HG02885 (cell line): ENCODE results near the gene ARL3.
"Not testable (repeated sequence)": the region's sequence is repeated elsewhere in the genome, so short reads cannot be mapped to it uniquely, and the experiment has no call there.

Experiments used
- ATAC-seq: cut with Tn5 transposase; IDR thresholded peaks from one replicate; pipeline ENCODE4 v1.9.1; 2021; ENCODE audit warnings: mild to moderate bottlenecking; ENCODE audit not compliant: unreplicated experiment, poor library complexity

Gene ARL3, protein sequence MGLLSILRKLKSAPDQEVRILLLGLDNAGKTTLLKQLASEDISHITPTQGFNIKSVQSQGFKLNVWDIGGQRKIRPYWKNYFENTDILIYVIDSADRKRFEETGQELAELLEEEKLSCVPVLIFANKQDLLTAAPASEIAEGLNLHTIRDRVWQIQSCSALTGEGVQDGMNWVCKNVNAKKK

GRCh38 chr10:102713814-102714620, at the start of gene ARL3:
ARL3 (minus strand) TSS chr10:102714397; CDS start chr10:102714275, 122 bp downstream.
- ATAC-seq, result peak; percentile 82

DNA sequence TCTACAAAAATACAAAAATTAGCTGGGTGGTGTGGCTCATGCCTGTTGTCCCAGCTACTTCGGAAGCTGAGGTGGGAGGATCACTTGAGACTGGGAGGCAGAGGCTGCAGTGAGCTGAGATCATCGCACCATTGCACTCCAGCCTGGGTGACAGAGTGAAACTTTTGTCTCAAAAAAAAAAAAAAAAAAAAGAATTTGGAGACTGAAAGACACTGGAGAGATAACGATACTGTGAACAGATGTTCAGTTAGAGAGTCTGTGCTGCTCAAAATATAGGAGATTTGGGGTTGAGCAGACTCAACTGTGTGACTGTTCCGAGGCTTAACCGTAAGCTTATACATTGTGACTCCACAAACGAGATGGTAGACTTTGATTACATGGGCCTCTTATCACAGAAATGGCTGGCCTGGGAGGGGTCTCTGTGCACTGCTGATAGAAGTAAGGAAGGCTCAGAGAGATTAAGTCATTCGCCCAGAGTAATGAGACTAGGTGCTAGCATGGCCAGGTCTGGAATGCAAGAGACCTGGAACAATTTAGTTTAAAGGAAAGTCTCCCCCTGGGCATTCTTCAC, 48.9 kb upstream of the ARL3 start:
- ATAC-seq, result no peak

GRCh38 chr10:102762401-102763015, 48.3 kb upstream of the ARL3 start:
- no peak for ATAC-seq

GRCh38 chr10:102761981-102762380, 47.8 kb upstream of the ARL3 start:
- no peak for ATAC-seq

- ATAC-seq, result no peak
Measured at GRCh38 chr10:102759497-102760210, 45.5 kb upstream of the ARL3 start.

- ATAC-seq, result not testable (repeated sequence)
Measured at GRCh38 chr10:102758933-102759262, 44.7 kb upstream of the ARL3 start.

GRCh38 chr10:102758240-102758932, 44.2 kb upstream of the ARL3 start:
- ATAC-seq, result no peak

DNA sequence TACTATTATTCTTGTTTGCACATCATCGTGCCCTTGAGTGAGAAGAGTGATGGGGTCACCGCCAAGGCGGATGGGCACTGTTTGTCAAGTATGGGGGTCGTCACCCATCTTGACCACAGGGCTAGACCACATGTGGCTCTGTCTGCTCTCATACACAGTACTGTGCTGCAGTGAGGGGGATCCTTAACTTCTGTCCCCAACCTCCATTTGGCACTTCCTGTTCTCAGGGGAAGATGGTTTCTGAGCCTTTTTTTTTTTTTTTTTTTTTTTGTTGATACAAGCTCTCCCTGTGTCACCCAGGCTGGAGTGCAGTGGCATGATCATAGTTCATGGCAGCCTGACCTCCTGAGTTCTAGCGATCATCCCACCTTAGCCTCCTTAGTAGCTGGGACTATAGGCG, 43.1 kb upstream of the ARL3 start:
- ATAC-seq, result no peak

- ATAC-seq, result no peak
Measured at GRCh38 chr10:102753718-102754117, 39.5 kb upstream of the ARL3 start.

- no peak for ATAC-seq
Measured at GRCh38 chr10:102752934-102753664, 38.9 kb upstream of the ARL3 start.

GRCh38 chr10:102752266-102752930, 38.2 kb upstream of the ARL3 start:
- no peak for ATAC-seq

DNA sequence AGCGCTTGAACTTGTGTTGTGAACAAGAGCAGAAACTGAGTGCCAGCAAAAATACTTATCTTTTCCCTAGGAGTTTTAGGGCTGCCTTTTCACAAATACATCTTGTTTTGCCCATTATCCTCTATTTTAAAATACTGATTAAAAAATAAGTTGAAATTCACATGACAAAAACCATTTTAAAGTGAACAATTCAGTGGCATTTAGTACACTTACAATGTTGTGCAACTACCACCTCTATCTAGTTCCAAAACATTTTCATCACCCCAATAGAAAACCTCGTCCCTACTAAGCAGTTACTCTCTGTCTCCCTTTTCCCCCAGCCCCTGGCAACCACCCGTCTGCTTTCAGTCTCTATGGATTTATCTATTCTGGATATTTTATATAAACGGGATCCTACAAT, 31.0 kb upstream of the ARL3 start:
- no peak for ATAC-seq

DNA sequence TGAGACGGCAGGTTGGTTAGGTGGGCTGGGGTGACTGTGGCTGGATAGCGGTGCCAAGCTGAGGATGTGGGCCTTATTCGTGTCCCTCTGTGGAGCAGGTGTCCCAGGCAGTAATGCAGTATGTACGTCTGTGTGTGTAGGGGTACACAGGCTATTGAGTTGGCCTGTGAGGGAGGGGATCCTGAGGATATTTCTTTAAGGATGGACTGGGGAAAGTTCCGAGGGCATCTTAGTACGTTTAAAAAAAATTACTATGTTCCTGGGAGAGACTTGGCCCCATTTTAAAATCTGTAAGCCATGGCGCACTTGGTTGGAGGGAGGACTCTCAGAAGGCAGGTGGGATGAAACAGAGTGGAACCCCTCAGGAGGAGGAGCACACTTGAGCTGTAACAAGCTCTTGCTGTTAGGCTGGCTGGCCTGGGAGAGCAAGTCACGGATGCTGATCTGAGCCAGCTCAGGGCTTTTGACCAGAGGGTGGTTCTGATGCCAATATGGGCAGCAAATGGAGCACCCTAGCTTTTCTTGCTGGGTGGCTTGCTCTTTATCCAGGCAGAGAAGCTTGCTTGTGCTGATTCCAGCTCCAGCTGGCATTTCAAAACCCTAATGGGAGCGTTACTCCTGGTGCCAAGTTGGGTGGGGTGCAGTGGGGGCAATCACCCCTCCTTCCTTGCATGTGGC, 30.3 kb upstream of the ARL3 start:
- ATAC-seq, result no peak

DNA sequence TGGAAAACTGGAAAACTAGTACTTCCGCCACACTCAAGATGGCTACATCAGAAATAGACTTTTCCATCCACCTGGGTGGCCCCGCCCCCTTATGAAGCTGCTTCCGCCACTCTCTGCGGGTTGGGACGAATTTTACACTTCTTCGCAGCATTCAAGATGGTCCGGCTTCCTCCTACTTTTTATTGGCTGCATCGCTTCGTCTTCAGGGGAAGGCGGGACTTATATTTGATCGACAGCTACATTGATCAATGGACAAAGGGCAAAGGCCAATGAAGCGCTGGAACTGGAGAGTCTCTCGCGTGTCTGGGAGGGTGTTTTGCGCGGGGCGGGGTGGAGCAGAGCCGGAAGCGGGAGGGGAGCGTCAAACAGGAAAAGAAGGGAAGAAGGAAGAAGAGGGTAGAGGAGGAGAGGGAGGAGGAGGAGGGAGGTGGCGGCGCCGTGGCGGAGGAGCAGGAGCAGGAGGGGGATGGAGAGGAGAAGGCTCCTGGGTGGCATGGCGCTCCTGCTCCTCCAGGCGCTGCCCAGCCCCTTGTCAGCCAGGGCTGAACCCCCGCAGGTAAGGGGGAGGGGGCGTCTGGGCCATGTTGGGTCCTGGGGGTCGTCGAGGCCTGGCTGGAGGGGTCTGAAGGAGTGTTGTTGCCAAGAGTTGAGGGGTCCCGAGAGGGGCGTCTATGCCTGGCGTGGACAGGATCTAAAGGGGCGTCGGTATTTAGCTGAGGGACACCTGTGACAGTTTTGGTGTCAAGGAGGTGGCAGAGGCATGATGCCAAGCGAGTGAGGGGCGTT, 29.6 kb upstream of the ARL3 start, which contains the start of gene WBP1L:
Gene WBP1L, plus strand, starts transcription at position 361 of the 786 bp plus-strand sequence. Its CDS starts 106 bp downstream, at position 467.
- peak; percentile 97 for ATAC-seq

DNA sequence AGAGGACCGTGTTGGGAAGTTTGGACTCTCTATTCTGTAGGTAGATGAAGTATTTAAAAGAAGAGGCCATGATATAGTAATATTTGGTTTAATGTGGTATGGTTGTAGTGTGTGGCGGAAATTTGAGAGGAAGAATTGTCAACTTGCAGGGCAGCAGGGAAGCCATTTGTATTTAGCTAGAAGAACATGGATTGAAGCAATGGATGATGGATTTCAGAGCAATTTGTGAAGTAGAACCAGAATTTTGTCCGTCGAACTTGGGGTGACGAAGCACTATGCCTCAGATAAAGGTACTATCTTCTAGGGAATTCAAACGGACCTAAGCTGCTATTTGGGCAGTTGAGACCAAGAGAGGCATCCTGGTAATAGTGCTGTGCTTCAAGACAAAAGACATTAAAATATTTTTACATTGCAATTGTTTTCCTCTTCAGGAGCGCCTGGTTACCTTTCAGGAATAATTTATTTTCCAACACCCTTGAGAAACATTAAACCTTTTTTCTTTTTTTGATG, 28.9 kb upstream of the ARL3 start:
- ATAC-seq, result no peak

DNA sequence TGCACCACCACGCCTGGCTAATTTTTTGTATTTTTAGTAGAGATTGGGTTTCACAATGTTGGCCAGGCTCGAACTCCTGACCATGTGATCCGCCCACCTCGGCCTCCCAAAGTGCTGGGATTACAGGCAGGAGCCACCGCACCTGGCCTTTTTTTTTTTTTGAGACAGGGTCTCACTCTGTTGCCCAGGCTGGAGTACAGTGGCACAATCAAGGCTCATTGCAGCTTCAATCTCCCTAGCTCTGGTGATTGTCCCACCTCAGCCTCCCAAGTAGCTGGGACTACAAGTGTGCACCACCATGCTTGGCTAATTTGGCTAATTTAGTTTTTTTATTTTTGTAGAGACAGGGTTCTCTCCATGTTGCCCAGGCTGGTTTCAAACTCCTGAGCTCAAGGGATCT, 28.1 kb upstream of the ARL3 start:
- not testable (repeated sequence) for ATAC-seq

DNA sequence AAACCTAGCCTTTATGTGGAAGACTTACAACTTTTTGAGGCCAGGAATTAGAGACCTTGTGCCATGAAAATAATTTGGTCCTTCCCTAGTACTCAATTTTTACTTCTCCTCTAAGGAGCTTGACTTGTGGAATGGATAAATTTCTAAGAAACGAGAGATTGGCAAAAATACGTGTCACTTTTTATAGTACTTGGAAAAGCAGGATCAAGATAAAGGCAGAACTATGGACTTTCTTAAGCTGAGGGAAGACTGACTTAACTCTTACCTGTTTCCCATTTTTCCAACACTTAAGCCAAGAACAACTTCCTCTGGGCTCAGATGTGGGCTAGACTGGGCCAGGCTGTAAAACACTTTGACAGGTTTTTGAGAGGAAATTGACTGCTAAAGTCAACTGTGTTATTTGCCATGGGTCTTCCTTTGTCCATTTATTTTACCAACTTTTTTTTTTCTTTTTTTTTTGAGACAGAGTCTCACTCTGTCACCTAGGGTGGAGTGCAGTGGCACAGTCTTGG, 27.6 kb upstream of the ARL3 start:
- ATAC-seq, result no peak
